ENCODE data around the gene PBXIP1. TPM values are rescaled to one million over a fixed set of nuclear protein-coding genes. Genes with fewer than 3 reads are reported as not detected.
A peak's percentile ranks its signal among the peaks of the same experiment; 100 is the strongest.

PBXIP1 gene
- total RNA-seq, 1 donor from 2014 or later = 49.1 TPM

DNA sequence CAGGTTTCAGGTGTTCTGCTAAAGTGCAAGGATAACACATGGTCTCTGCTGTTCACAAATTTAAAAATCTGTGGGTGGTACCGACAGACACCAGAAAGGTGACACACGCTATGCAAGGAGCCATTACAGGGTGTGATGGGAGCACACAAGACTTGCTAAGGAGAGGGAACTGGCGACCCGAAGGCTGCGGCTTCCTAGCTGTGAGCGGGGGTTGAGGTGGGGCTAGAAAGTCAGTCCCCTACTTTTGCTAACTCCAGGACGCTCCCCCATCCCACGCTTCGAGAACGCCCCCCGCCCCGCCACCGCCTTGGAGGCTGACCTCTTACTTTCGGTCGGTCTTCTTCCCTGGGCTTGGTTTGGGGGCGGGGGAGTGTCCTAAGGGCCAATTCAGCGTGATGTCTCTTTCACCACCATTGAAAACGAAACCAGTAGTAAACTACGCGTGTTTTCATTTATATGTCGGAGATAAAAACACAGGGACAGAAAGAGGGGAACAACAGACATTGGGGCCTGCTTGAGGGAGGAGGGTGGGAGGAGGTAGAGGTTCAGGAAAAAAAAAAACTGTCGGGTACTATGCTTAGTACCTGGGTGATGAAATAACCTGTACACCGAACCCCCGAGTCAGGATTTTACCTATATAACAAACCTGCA, 19.6 kb upstream of the PBXIP1 start:
- DNase-seq (ENCODE audit: low spot score) = no peak

DNA sequence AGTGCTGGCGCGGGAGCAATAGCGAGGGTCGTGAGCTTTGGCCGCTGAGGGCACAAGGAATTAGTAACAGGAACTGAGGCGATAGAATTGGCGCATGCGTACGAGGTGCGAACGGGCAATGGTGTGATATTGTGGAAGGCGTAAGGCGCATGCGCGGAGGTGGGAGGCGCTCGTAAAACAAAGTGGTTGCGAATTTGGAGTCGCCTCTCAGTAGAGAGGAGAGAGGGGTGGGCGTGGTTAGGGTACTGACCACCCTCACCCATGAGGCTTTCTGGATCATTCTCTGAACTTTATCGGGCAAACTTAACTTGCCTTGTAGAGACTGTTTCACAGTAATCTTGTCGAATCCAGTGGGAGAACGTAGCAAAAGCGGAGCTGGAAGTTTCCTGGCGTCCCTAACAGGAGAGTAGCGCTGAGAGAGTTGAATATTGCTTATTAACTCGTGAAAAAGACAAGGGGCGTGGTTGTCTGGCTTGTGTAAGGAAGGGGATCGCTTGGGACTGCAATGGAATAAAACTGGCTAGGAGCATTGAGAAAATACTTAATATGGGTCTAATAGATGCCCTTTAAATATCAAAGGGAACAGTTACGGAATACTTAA, 19.0 kb upstream of the PBXIP1 start:
- intact Hi-C loops (cut with DNase I) = loop anchor here (2.0 kb wide), 2 partner anchors 26 to 38 kb away; partner anchors contain the start of gene PMVK
- peak; percentile 95 for DNase-seq (ENCODE audit: low spot score)

More for the DNA sequence above, 19.6 kb upstream of the PBXIP1 start:
- intact Hi-C loops (cut with DNase I) = loop anchor here (2.0 kb wide), 2 partner anchors 25 to 39 kb away; partner anchors contain the start of gene PMVK

DNA sequence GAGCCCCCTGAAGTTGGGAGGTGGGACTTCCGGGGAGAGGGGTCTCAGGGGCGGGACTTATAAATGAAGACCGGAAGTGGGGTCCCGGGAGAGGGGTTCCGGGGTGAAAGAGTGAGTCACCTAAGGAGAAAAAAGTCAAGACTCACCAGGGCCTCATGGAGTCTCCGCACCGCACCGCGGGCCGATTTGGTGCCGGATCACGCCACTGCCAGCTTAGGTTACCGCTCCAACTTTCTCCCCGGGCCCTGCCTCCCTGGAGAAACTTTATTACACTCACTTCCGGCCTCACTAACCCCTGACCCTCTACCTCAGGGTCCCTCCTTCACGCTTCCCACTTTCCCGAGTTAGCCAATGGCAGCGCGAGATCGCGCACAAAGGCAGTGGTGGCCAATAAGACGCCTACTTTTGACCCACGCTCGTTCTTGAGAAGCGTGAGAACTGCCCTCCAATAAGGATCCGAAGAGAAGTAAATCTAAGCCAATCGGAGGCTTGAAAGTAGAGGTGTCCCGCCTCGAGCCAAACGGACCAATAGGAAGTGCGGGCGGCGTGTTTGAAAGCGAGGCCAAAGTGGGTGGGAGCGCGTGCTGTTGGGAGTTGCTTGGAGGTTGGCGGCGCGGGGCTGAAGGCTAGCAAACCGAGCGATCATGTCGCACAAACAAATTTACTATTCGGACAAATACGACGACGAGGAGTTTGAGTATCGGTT, 18.4 kb upstream of the PBXIP1 start, which contains the start of gene CKS1B:
TSS of gene CKS1B (plus strand) at position 580 of the 706 bp plus-strand sequence. CDS start at position 645, 65 bp downstream.
- intact Hi-C loops (cut with DNase I) = loop anchor here (2.0 kb wide), 2 partner anchors 27 to 37 kb away; partner anchors contain the start of gene PMVK
- peak; percentile 97 for DNase-seq (ENCODE audit: low spot score)

DNA sequence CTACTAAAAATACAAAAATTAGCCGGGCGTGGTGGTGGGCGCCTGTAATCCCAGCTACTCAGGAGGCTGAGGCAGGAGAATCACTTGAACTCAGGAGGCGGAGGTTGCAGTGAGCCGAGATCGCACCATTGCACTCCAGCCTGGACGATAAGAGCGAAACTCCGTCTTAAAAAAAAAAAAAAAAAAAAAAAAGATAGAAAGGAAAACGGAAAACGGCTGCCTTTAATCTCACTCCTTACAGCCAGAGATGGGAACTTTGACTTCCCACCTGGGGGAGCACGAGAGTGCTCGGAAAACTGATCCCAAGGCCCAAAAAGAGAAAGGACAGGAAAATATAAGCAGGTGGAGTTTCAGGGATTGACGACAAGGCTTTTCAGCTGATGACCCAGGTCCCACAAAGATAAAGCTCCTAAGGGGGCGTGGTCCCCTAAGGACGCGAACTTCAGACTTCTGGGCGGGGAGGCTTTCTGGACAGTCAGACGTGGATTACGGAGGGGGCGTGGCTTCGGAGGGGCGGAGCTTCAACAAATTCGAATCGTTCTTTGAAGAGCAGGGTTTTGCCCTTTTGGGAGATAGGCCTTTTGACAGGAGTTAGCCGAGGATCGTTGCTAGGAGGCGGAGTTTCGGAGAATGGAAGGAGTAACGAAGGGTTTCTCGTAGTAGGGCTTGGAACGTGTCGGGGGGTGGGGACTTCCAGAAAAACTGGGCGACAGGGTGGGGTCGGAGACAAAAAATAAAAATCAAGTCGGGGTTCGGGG, 17.6 kb upstream of the PBXIP1 start:
- intact Hi-C loops (cut with DNase I) = loop anchor here (2.0 kb wide), 3 partner anchors 27 to 43 kb away; partner anchors contain the start of gene PMVK
- DNase-seq (ENCODE audit: low spot score) = peak; percentile 97

DNA sequence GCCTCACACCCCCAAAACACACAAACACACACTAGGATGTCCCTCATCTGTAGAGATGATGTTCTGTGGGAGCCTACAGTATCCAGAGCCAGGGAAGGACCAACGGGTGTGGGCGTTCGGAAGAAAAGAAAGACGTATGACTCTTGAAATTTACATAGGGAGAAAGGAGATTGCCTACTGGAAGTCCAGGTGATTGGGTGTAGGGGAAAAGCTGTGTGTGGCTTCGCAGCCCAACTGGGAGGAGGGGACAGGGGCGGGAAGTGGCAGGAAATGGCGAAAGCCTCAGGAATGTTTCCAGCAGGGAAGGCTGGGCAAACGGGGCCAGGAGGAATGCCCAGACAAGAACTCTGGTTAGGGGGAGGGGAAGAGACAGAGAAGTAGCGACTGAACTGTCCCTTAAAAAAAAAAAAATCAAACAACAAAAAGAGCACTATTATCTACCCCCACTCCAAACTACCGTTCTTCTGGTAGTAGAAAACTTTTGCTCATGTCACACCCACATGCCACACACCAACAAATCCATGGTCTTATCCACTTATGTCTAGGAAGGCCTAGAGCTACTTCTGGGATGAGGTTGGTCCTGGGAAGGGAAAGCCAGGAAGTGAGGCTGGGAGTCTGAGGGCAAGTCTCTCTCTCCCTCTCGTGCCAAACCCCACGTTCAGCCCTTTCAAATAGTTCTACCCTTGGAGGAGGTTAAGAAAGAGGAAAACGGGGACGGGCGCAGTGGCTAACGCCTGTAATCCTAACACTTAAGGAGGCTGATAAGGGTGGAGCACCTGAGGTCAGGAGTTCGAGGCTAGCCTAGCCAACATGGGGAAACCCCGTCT, 16.8 kb upstream of the PBXIP1 start:
- intact Hi-C loops (cut with DNase I) = loop anchor here (2.0 kb wide), 1 partner anchor 44 kb away; no protein-coding TSS in a partner anchor
- DNase-seq (ENCODE audit: low spot score) = no peak

DNA sequence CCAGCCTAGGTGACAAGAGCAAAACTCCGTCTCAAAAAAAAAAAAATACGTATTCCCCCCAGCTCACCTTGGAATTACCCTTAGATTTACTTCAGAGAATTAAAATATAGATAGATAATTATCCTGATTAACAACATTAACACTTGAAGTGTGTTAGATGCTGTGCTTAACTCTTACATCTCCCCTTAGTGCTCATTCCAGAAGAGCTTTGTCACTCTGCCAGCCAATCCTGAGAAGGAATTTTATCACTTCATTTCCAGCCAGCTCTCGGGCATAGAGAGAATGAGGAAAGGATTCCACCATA, 16.3 kb upstream of the PBXIP1 start:
- intact Hi-C loops (cut with DNase I) = loop anchor here (2.0 kb wide), 1 partner anchor 45 kb away; no protein-coding TSS in a partner anchor
- no peak for DNase-seq (ENCODE audit: low spot score)

DNA sequence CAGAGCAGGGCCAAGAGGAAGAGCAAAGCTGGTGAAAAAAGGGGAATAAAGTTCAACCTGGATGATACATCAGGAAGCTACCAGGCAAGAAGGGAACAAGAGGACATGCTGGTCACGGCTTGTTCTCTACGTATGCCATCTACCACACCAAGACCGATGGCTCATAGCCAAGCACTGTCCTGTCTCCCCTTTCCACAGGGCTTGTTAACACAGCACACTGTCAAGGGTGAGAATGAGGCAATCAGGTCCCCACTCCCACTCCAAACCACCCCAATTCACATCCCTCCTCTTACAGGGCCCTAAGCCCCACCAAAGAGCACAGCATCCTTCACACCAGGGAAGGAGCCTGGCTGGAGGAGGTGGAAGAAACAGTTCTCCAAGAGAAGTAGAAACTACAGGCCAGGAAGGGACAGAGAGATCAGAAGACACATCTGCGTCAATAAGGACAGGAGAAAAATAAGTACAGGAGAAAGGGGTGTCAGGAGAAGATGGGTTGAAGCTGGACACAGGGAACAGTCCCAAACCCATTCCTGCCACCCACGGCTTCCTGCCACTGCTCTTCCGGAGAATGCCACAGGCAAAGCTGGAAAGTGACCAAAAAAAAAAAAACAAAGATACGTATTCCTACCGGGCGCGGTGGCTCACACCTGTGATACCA, 15.6 kb upstream of the PBXIP1 start:
- intact Hi-C loops (cut with DNase I) = no loop called here
- no peak for DNase-seq (ENCODE audit: low spot score)

DNA sequence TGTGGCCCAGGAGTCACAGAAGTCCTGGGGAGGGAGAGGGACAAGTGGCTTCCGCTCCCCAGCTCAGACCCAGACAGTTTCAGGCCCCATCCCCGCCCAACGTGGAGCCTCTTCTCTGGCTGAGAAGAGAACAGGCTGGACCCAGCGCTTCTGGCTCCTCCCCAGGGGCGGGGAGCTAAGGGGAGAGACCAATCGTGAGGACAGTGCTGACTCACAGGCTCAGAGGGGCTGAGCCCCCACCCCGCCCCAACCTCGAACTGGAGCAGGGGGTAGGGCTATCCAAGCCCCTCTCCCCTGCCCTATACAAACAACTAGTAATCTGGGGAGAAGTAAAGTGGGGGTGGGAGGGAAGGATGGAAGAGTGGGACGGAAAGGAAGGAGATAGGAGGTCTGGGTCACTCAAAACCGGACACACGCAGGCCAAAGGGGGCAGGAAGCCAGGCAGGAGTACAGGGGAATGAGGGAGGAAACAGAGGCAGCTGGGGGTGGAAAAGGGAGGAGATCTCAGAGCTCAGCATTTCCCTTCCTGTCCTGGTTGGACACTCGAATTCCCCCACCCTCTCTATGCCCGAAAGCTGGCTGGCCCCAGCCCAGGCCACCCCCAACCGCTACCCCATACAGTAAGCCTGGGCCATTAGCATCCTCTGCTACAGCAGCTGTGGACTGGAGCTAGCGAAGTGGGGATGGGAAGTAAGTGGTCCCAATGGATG, 14.9 kb upstream of the PBXIP1 start, which contains the start of gene SHC1:
TSS of gene SHC1 (minus strand) at position 117 of the 710 bp plus-strand sequence. CDS start 221 bp downstream, outside the sequence.
- intact Hi-C loops (cut with DNase I) = no loop called here

DNA sequence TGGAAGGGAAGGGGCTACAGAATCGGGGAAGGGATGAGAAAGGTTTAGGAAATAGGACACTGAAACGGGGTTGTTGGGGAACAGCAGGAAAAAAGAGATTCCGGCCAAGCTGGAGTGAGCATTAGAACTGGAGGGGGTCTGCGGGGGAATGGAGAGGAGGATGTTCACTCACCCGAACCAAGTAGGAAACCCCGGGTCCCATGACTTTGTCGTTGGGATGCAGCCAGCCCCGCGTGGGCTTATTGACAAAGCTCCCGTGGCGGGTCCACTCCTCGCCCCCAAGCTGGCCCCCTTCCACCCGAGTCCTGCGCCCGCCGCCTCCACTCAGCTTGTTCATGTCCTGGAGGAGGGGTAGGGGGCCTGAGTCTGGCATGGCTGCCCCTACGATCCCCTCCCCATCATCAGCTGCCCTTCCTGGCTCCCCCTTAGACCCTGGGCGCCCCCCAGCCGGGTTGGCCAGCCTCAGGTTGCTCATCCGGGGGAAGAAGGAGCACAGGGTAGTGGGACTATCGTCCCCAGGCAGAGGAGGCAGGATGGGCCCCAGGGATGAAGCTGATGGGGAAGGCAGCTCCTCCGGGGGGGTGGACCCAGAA, 14.1 kb upstream of the PBXIP1 start:
- no peak for DNase-seq (ENCODE audit: low spot score)
- intact Hi-C loops (cut with DNase I) = no loop called here

More for the DNA sequence above, 14.9 kb upstream of the PBXIP1 start, which contains the start of gene SHC1:
- peak; percentile 95 for DNase-seq (ENCODE audit: low spot score)

DNA sequence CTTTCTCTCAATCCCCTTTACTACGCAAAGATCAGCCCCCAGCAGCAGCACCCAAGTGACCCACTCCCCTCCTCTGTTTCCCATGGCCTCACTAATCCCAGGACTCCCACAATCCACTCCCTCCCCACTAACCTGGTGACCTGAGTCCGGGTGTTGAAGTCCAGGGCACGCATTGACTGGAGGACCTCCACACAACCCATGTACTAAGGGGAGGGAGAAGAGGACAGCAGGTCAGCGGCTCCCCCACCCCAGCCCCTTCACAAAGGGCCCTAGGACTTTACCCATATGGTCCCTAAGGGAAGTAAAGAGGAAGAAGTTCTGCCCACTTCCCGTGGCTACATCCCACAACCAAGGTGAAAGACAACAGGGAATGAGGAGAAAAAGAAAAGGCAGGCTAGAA, 13.3 kb upstream of the PBXIP1 start:
- intact Hi-C loops (cut with DNase I) = no loop called here
- DNase-seq (ENCODE audit: low spot score) = no peak

DNA sequence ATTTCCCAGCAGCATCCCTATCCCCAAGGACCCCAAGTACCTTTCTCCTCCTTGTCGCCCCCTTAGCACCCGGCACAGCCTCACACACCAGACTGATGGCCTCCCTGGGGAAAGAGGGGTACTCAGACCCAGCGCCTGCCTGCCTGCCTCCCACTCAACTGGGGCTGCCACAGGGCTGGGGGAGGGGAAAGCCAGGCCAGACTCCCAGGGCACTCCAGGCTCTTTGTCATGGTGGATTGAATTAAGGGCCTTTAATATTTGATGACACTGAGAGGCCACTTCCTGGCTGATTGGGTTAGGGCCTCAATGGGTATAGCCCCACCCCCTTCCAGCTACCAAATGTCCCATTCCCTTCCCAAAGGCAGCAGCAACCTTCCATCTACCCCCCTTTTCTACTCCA, 12.8 kb upstream of the PBXIP1 start:
- intact Hi-C loops (cut with DNase I) = no loop called here
- no peak for DNase-seq (ENCODE audit: low spot score)

DNA sequence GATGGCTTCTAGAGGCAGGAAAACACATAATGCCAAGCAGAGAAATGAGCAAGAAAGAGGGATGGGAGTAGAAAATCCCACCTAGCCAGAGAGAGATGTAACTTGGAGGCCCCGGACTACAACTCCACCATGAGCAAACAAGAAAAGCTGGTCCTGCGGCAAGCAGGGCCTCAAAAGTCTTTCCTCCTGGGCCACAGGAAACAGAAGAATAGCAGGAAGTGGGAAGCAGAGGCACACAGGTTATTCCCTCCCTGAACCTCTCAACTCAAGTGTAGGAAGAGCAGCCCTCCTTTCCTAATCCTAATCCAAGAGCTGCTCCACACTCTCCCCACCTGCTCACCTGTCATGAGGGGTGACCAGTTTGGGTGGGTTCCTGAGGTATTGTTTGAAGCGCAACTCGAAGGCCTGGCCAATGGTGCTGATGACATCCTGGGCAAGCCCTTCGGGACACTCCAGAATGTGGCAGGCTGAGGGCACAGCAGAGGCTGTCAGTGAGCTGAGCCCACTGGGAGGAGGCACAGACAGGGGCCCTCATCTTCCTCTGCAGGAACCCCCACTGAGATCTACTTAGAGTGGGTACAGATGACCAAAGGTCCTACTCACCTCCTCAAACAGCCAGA, 11.5 kb upstream of the PBXIP1 start:
- no peak for DNase-seq (ENCODE audit: low spot score)
- intact Hi-C loops (cut with DNase I) = no loop called here

DNA sequence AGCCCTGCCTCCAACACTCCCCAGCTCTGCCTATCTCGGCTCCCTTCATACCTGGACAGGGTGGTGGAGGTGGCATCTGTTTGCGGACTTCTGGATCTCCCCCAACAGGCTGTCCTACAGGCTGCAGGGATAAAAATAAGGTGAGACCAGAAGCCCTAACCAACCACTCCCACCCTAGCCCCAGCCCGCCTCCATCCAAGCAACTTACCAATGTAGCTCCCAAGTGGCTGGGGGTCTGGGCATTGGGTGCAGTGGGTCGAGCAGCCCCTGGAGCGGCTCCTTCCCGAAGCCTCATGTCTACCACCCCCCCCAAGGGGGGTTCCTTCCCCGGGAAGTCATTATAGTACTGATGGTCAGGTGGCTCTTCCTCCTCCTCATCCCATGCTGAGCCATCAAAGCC, 10.2 kb upstream of the PBXIP1 start:
- no peak for DNase-seq (ENCODE audit: low spot score)
- intact Hi-C loops (cut with DNase I) = no loop called here

DNA sequence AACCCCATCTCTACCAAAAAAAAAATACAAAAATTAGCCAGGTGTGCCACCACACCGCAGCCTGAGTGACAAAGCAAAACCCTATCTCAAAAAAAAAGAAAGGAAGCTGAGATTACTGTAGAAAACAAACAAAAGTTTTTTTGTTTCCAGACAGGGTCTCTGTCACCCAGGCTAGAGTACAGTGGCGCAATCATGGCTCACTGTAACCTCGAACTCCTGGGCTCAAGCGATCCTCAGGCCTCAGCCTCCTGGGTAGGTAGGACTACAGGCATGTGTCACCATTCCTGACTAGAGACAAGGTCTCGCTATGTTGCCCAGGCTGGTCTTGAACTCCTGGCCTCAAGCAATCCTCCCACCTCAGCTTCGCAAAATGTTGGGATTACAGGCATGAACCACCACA, 8.5 kb upstream of the PBXIP1 start:
- DNase-seq (ENCODE audit: low spot score) = no peak
- intact Hi-C loops (cut with DNase I) = no loop called here

DNA sequence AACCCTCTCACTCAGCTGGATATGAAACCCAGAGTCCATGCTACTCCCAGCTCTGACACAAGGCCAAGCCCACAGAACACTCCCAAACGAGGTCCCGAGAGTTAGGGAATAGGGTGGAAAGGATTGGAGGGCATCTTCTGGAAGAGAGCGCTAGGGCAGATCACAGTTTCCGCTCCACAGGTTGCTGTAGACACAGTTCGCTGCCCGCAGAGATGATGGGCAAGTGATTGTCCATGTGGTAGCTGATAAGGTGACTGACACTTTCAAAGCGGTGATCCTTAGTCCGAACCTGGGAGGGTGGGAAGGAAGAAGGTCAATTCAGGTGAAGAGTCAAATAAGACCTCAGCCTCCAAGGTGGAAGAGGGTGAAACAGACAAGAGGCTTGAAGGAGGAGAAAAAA, 7.7 kb upstream of the PBXIP1 start:
- intact Hi-C loops (cut with DNase I) = loop anchor here (2.0 kb wide), 1 partner anchor 35 kb away; no protein-coding TSS in a partner anchor
- DNase-seq (ENCODE audit: low spot score) = no peak

DNA sequence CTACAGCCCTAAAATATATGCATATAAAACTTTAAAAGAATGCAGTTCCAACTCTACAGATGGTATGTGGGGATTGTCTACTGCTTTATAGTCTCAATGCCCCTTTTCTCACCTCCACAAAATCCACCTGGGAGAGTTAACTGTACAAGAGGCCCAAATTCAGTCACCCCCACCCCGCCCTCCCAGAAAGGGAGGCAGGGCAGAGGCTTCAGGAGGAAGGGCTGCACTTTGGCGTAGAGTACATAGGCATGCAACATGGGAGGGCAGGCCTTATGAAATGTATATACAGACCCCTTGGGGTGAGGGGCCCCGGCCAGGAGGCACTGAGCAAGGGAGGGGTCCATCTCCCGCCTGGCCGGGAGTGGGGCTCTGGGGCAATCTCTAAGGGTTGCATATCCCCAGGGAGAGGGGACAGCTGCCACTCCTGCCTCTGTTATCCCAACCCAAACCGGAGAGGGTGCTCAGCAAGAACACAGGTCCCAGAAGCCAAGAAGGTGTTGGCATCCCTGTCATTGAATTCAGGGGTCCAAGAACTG, 7.0 kb upstream of the PBXIP1 start:
- intact Hi-C loops (cut with DNase I) = loop anchor here (2.0 kb wide), 1 partner anchor 36 kb away; no protein-coding TSS in a partner anchor
- DNase-seq (ENCODE audit: low spot score) = no peak

Measured in cardiac septum (tissue), 1 donor.